GM21447 (cell line): ENCODE results near the gene TEX29.

Source experiments
- ATAC-seq: cut with Tn5 transposase; IDR thresholded peaks from one replicate; pipeline ENCODE4 v1.9.1; 2021; ENCODE audit not compliant: unreplicated experiment

Gene TEX29

GRCh38 chr13:111319998-111320911 is at the start of gene TEX29:
TEX29 (plus strand) TSS chr13:111320642; CDS start chr13:111320891, 249 bp downstream.
- ATAC-seq = no peak

GRCh38 chr13:111270765-111271698 is 49.4 kb upstream of the TEX29 start:
- ATAC-seq = no peak

DNA sequence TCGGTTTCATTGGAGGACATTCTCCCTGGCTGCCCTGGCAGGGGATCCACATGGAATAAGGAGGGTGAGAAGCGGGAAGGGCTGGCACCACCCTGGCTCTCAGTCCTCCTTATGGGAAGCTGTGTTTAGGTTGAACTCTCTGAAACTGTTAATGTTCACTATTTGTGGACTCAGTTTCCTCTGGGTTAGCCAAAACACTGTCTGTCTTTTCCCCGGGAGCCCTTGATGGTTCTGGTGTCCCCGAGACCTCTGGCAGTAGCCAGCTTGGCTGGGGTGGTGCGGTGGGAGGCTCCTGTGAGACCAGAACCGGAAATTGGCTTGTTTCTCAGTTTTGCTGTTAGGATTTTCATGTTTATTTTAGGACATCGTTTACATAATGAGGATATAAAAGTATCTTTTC is 48.3 kb upstream of the TEX29 start:
- ATAC-seq = no peak

- ATAC-seq = no peak
These were observed 45.1 kb upstream of the TEX29 start for GRCh38 chr13:111275382-111275781.

DNA sequence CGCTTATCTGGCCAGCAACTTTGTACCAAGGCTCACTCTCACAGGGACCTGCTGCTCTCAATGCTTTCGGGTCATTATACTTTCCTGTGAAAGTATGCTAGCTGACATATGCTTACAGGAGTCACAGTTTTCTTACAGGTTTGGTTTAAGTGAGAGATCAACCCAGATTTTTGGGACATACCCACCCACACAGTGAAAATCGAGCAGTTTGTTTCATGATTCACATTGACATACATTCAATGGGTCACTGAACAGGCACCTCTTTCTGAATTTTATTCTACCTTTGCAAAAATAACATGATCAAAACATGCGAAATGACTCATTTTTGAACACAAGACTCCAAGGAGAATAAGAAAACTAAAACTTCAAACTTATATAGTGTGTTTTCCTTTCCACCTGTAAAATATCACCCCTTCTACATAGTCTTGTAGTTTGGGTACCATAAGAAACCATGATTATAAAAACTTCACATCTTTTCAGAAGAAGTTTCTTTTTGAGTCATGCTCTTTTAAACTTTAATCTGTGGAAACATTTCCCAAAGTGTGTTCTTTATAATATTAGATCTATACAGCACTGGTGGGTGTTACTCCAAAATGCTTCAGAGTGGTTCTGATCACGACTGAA is 44.3 kb upstream of the TEX29 start:
- no peak for ATAC-seq

DNA sequence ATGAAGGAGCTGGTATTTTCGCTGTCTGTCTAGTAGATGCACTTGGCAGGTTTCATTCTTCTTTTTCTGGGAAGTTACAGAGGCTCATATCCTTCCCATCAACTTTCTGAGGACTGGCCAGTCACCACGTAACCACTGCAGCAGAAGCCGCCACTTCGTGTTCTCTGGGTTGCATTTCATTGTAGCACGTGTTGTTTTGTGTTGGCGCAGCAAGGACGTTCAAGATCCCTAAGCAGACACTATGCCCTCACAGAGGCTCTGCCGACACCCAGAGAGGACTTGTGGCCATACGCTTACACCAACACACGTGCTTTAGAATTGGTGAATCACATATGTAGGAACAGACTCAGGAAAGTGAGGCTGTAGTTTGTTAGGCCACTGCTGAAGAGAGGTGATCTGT is 42.2 kb upstream of the TEX29 start:
- ATAC-seq = no peak

GRCh38 chr13:111278743-111279652 is 41.4 kb upstream of the TEX29 start:
- no peak for ATAC-seq

GRCh38 chr13:111280226-111280625 is 40.2 kb upstream of the TEX29 start:
- no peak for ATAC-seq

DNA sequence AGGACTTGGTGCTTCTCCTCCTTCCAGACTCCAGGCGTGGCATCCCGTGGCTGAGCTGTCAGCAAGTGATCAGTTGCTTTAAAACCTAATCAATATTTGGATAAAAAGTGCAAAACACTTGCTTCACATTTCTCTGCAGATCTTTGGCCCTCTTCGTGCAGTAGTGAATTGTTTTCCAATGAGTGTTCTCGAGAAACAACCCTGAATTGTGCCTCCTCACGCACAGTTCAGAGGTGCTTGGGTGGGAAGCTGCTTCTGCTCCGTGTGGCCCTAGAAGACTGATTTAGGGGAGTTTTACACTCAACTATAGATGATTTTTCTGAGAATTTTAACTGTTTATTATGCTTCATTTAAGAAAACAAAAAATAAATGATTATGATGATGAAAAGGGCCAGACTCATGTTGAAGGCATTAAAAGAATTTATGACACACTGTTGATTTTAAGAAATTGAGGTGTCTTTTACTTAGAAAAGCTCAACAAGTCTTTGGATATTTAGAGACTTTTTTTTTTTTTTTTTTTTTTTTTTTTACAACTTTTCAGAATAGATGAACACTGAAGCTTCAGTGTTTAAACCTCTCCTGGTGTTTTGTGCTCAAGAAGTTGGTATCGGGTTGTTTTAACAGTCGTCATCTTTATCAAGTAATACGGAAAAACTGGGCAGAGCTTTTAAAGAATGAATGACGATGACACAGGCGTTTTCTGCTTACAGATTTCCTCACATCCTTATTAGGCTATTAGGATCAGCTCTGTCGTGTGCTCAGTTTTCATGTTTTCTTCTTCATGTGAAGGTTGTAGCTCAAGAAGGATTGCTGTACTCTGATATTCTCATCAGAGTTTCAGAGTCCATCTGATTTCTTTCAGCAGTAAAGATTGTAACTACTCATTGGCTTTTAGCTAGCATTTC is 39.5 kb upstream of the TEX29 start:
- ATAC-seq = no peak

- ATAC-seq = no peak
These were observed 38.6 kb upstream of the TEX29 start for GRCh38 chr13:111281751-111282311.

DNA sequence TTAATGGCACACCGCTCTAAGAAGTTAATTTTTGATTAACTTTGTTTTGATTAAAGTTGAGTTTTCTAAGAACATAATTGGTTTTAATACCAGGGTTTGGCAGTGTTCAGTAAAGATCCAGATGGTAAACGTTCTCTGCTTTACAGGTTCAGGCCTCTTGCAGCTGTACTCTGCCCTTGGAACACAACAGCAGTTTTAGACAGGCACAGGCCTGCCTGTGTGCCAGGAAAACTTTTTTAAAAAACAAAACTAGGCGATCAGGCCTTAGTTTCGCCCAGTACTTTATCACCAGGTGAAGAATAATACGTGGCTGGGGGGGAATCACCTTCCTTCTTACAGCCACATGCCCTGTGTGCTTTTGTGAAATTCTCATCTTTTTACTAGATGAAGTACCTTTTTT is 38.0 kb upstream of the TEX29 start:
- no peak for ATAC-seq

DNA sequence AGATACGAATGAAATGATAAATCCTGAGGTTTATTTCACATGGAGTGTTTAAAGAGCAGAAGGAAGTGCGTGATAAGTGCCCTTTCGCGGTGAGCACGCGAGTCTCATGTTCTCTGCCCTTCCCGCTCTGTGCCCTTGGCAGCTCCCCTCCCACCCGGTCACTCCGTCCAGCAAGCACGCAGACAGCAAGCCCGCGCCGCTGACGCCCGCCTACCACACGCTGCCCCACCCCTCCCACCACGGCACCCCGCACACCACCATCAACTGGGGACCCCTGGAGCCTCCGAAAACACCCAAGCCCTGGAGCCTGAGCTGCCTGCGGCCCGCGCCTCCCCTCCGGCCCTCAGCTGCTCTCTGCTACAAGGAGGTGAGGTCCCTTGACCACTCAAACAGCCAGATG is 37.4 kb upstream of the TEX29 start:
- ATAC-seq = no peak

GRCh38 chr13:111283457-111283856 is 37.0 kb upstream of the TEX29 start:
- no peak for ATAC-seq

DNA sequence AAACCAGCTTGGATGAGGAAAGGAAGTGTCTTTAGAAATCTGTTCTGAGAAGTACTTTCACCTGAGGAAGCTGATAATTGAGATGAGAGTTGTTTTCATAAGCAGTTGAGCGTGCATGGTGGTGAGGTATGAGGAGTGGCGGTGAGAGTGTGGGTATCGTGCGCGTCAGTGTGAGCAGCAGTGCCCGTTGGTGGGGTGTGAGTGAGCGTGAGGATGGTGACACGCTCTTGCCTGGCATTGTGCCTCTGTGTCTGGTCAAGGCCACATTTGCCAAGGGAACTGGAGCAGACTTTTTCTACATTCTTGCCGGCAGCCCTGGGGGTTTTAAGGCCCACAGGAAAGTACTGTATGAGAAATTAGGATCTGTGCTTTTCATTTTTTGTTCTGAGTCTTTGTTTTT is 36.5 kb upstream of the TEX29 start:
- ATAC-seq = no peak

DNA sequence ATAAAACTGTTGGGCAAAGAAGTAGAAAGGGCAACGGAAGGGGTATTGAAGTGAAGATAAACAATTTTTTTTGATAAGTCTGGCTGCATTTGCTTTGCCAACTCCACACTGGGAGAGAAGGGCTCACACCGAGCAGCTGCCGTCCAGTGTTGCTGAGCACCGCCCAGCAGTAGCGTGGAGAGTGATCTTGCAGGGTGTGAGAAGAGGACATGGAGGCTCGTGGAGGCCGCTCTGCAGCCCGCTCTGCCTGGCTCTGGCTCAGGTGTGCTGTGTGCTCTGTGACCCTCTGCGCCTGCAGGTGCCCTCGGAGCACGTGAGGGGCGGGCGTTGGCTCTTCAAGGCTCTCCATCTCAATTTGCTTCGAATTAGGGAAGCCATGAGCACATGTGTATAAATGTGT is 35.9 kb upstream of the TEX29 start:
- no peak for ATAC-seq

GRCh38 chr13:111286162-111286561 is 34.3 kb upstream of the TEX29 start:
- no peak for ATAC-seq

GRCh38 chr13:111286749-111287148 is 33.7 kb upstream of the TEX29 start:
- no peak for ATAC-seq

DNA sequence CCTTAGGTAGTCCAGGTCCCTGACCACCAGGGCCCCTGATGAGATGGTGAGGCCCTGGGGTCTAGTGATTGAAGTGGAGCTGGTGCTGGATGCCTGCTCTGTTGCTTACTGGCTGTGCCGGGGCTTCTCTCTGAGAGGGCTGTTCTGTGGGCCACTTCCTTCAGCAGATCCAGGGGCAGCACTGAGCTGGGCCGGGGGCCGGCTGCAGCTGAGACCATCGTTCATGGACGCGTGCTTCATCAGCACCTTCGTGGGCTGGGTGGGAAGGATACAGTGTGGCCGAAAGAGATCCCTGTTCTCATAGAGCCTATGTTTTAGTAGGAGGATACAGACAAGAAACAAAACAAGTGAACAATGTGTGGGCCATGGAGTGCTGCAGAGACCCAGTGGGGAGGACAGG is 33.2 kb upstream of the TEX29 start:
- ATAC-seq = no peak

DNA sequence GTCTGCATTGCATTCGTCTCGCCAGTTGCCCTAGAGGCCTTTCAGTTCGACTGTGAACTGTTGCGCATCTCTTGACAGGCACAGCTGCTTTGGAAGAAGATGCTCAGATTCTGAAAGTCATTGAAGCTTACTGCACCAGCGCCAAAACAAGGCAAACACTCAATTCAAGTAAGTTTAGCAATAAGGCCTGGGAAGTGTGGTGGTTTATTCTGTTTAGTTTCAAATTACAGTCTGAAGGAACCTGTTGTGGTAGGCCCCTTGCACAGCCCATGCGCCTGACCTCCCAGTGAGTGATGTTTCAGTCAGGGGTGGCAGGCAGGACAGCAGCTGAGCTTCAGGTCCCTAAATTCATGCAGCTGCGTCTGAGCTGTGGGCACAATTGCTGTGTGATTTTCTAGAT is 32.2 kb upstream of the TEX29 start:
- ATAC-seq = no peak
